Ammon's horn (tissue), 1 donor: ENCODE results near the gene LEPROT.

Source experiments
- DNase-seq: peaks from one replicate; pipeline ENCODE4 v3.0.0-alpha.2; 2016; ENCODE audit warnings: low spot score

The LEPROT gene

DNA sequence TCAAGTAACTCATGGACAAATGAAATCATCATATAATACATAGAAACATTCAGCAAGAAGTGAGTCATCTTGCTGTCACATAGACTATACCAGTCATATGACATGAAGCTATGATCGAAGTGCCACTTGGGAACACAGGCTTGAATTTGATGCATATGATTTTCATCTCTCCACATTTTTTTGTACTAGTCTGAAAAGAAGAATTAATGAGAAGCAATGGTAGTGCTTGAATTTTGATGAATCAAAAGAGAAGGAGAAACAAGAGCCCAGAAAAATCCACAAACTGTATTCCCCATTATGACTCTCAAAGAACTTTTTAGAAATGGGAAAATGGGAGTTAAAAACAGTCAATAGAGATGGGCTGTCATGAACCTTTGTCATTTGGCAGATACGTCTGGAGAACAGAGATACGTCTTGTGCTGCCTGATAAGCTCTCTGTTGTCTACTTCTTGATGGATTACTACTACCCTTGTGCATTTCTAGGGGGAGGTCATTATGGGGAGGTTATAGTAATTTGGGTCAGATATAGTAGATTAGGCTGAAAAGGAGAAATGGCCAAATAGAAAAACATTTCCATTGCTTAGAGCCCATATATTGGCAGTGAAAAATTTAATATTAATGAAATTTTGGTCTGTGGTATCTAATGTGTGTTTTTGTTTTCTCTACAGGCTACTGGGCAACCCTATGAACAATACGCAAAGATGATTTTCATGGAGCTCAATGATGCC is 8.0 kb upstream of the LEPROT start:
- DNase-seq: no peak

DNA sequence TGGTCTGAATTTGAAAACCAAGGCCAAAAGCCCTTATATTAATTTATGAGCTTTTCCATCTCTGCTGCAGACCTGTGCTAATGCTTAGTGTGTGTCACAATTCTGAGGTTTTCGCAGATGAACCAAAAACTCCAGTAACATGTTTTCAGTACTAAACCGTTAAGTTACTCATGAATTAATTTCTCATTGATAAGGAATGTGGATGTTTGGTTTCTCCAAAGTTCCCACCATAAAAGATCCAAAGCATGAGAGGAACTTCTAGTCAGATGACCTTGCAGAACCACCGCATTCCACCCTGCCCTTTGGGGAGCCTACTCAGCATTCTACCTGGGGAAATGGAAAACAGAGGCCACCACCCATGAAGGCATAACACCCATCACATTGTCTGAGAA is 7.5 kb upstream of the LEPROT start:
- no peak for DNase-seq

DNA sequence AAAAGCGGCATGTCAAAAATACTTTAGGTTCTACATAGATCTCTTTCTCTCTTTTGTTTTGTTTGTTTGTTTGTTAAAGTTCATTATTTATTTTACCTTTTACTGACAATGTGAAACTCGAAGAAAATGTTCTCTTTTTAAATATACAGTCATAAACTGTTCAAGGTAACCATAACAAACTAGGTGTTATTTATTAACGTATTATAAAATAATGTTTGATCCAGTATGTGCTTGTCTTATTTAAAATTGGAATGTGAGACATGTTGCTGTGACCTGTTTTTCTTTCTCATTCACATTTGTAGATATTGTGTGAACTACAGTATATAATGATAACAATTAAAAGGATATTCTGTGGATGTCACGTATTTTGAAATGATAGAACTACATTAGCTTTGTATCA is 5.9 kb upstream of the LEPROT start:
- no peak for DNase-seq

DNA sequence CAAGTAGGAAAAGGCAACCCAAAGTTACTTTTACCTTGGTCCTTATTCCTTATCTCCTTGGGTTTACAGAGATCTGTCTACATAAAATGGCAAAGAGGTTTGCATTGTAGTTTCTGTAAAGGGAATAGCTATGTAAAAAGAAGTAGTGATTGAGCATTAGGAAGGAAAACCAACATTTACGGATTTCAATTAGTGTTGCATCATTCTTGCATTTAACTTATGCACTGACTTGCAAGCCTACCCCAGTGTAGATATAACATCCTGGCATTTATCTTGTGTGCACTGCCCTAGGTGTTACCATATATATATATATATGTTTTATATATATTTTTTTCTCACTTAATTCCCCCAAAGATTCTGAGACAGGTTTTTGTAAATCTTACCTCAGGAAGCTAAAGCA is 3.7 kb upstream of the LEPROT start:
- DNase-seq: no peak

DNA sequence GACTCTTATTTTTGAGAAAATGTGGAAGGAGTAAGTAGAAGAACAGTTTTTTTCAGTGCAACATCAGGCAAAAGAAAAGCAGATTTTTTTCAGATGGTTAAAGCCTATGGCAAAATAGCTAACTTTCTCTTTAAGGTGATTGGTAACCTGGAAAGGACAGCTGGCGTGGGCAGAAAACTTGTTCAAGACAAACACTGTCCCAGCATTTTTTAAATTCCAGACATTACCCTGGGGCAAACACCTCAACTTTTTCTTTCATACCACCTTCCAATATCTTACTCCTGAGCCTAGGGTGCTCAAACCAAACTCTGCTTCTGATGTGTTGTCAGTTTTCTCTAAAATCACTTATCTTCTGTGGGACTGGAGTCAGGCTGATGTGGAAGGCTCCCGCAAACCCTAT is 2.7 kb upstream of the LEPROT start:
- no peak for DNase-seq

DNA sequence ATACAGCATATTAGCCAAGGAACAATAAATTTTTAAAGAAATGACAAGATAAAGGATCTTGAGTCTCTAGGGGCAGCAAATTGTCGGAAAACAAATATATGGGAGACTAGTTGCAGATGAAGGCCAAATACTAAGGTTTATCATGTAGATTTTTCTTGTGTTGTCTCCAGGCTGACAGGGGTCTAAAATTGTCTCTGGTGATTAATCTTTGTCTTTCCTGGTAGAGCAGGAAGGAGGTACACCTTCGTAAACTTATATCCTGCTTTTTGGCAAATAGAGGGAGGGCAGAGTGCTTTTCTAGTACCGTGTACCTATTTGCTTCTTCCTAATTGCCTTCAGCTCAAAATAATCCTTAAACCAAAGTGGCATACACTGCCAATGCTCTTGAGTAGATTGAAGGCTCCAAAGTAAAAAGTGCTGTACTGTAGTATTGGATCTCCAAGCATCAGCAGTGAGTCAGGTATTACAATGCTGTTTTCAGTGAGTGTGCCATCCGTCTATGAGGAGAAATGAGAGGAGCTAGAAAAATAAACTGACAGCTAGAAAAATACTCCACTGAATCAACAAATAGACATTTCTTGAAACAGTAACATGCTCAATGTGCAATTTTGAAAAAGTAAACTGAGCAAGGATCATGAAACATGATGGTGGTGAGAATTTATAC is 1.8 kb upstream of the LEPROT start:
- DNase-seq: no peak

DNA sequence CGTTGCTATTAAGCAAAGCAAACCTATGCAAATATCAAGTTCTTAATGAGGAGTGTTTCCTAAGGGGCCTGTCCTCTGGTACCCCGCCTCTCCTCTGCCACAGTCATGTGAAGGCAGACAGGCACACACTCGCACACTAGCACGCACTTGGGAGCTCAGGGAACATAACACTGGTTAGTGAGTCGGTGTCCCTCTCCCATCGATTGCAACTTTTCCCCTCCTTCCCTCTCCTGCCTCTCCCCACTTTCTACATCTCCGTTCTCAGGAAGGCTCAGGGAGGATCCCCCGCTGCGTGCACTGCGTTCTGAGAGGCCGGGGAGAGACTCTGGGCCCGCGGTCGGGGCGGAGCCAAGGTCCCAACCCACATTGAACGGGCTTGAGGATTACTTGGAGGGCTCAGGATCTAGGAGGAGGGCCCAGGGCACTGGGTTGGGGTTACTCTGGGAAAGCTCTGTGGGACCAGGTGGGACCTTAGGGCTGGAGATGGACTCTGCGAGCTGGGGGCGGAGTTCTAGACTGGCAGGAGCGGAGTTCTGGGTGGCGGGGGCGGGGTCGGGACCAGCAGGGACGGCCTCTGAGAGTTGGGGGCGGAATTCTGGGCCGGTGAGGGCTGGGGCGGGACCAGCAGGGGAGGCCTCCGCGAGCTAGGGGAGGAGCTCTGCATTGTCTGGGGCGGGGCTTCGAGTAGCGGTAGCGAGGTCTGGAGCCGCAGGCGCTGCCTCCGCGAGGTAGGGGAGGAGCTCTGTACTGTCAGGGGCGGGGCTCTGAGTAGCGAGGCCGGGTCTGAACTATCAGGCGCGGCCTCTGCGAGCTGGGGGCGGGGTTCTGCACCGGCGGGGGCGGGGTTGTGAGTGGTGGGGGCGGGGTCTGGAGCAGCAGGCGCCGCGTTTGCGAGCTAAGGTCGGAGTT is 533 bp upstream of the LEPROT start:
- DNase-seq: peak; percentile 99

DNA sequence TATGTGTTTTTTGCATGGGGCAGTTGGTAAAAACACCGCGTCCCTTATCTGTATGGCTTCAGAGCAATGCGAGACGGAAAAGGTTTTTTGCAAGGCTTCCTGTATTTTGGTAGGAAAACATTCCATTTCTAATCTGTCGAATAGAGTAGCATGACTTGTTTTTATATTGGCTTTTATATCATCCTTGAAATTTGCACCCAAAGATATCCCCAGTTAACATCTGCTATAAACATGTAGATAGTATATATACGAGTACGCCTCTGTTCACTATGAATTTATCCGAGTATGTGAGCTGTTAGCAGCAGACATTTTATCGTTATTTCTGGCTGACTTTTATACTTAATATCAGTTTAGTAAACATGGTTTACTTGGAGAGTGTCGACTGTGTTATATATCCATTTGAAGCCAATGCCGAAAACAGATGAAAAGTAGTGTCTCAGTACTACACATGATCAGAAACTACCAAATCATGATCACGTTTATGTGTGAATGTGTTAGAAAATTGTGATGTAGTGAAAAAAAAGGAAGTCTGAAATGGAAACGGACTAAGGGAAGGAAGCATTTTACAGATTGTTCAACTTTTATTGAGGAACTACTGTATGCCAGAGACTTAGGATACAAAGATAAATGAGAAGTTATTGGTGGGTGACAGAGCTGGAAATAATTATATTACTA is 1.0 kb downstream of the LEPROT start:
- DNase-seq: no peak

DNA sequence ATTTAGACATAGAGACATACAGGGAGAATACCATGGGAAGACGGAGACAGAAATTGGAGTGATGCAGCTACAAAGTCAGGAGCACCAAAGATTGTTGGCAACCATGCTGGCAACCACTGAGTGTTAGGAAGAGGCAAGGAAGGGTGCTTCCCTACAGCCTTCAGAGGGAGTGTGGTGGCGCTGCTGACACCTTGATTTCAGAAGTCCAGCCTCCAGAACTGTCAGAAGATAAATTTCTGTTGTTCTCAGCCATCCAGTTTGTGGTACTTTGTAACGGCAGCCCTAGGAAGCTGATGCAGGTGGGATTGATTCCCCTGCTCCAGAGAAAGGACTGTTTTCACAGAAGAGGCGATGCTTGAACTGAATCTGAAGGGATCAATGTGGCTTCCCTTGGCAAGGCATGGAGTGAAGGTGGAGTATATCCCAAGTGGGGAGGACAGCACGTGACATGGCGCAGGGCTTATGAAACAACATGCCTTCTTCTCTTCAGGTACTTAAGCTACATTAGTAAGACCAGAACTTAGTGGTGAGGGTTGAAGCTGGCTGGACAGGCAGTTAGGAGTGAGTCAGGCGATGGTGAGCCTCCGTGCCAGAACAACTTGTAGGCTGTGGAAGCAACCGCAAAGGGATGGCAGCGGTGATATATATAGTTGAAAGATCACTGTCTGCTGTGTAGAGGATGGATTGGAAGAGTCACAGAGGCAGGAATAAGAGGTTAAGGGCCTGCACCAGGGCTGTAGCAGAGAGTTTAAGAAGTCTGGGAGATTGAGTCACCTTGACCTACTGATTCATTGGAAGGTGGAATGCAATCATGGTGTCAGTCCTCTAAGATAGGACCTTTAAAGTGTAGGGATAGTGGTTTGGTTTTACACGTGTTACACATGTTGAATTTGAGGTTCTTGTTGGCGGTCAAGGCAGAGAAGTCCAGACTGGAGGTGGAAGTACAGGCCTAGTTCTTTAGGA is 2.1 kb downstream of the LEPROT start:
- DNase-seq: no peak

DNA sequence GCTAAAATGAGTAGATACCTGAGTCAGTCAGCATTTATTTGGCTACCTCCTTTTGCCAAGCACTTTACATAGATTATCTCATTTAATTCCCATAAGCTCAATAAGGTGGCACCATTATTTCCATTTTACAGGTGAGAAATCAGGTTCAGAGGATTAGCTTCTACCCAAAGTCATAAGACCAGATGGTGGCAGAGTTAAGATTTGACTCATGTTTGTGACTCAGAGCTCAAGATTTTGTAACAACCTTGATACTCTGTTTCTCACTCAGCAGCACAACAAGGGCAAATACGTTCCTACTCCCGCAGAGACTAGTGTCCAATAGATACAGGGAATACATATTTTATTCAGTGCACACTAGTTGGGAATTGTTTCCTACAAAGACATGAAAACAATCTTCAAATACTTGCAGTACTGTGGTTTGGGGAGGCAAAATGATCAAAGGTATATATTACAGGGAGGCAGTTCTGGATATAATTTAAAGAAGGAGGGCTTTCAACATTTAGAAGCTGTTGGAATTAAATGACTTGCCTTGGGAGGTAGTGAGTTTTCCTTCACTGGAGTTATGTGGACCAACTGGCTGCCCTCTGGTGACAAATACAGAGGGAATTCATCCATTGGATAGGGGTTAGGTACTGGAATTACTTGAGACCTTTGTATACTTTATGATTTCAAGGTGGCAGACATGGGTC is 3.6 kb downstream of the LEPROT start:
- no peak for DNase-seq

DNA sequence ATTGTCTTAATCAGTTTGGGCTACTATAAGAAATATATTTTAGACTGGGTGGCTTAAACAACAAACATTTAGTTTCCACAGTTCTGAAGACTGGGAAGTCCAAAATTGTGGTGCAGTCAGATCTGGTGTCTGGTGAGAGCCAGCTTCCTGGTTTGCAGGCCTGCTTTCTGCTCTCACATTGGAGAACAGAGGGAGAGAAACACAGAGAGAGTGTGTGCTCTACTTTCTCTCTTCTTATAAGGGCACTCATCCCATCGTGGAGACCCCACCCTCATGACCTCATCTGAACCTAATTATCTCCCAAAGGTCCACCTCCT is 4.1 kb downstream of the LEPROT start:
- no peak for DNase-seq

DNA sequence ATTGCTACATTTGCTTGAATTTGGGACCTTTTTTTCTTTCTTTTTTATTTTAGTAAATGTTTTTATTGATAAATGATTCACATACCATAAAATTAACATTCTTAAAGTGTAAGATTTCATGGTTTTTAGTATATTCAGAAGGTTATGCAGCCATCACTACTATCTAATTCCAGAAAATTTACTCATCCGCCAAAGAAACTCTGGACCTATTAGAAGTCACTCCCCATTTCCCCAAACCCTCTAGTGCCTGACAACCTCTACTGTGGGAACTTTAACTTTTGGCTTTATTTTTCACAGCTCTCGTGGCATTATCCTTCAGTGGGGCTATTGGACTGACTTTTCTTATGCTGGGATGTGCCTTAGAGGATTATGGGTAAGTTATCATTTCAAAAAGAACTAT is 4.5 kb downstream of the LEPROT start:
- DNase-seq: no peak

DNA sequence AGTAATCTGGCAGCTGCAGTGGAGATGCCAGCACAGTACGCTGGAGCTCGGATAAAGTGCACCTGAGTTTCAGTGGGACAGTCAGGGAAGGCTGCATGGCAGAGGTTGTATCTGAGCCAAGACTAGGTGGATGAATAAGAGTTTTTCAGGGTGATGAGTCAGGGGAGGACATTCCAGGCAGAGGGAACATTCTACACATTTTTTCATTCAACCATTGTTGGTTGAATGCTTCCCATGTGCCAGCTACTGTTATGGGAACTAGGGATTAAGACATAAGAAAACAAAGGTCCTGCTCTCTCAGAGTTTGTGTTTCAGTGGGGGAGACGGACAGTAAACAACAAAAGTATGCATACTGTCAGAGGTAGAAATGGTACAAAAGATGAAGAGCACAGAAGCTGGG is 5.2 kb downstream of the LEPROT start:
- no peak for DNase-seq

DNA sequence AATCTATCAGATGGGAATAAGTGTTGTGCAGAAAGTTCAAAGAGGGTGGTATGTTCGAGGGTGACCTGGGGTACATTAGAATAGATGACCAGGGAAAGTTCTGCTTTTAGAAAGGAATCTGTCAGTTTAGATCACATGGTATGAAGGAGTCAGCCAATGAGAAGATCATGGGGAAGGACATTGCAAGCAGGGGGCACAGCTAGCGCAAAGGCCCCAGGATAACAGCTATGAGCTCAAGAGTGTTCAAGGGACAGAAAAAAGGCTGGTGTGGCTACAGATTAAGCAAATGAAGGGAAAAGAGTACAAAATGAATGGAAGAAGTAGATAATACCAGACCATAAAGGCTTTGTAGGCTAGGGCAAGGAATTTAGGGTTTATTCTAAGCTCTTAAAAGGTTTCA is 8.6 kb downstream of the LEPROT start:
- DNase-seq: no peak

DNA sequence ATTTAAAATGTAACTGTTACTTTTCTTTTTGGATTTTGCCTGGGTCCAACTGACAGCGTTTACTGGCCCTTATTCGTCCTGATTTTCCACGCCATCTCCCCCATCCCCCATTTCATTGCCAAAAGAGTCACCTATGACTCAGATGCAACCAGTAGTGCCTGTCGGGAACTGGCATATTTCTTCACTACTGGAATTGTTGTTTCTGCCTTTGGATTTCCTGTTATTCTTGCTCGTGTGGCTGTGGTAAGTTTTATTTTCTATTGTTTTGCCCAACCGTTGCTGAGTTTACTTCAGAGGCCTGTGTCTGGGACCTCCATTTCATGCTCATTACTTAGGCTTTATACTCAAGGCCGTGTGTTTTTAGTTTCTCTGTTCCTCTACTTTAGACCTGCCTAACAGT is 9.3 kb downstream of the LEPROT start:
- no peak for DNase-seq

DNA sequence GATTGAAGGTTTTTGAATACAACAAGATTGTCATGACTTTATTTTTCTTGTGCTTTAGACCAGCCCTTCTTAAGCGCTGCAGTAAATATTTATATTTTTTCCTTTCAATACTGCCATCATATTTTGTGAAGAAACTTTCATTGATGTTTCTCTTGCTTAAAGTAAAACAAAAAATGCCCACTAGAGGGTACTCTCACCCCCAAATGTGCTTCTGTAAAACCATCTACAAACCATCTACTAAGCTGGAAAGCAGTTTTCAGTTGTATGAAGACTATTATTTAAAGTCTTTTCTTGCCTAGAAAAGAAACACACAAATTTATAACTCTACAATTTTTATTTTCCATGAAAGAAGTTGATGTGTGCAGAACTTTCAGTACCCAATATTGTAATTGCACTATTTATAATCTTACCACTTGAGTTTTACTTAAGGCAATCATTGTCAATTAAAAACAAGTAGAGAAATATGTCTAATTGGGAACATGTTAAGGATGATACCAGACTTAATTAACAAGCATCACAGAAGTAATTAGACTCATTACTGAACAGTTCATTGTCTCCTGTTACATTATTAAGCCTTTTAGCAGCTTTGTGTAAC is 10.7 kb downstream of the LEPROT start:
- DNase-seq: peak; percentile 50

DNA sequence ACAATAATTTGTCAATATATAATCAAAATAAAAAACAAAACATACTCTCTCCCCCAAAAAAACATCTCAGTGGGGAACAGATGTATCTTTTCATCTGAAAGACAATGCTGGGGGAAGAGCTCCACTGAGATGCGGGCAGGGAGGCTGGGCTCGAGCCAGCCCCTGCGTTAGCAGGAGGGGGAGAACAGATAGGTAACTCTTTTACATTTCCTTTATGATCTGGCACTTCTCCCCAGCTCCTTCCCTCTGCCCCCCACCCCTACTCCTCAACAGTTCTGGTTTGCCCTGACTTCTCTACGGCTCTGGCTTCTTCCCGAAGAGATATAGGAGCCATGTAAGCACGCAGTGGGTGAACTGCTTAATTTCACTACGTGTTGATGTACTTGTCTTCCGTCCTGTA is 12.4 kb downstream of the LEPROT start:
- no peak for DNase-seq

DNA sequence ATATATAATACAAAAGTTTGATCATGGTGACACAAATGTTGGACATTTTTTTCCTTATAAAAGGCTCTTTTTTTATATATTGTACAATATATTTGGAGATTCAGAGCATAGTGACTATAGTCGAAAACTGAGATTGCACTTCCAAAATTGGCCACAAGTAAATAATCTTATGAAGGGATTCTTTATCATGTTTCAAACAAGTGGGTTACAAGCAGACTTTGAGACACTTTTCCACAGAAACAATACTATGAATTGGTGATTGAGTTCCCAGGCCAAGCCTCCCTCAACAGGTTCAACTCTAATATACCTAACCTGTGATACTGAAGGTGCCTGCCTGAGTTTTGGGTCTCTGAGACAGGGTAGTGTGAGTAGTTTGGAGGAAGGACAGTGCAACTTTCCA is 13.8 kb downstream of the LEPROT start:
- no peak for DNase-seq

DNA sequence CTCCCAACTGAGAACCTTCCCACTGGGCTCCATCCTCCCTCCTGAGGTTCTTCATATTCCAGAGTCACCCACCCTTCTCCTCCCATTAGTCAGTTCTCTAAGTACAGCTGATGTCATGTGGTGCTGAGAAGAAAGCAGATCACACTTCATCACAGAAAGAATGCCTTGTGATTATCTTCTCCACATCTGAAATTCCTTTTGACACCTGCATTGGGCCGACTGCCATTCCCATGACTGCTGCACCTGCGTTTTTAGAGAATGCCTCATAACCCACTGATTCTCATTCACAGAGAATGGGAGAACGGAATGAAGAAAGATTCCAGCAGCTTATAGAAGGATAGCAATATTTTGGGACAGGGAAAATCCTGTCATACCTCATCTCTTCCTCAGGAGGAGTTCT is 14.3 kb downstream of the LEPROT start:
- no peak for DNase-seq

DNA sequence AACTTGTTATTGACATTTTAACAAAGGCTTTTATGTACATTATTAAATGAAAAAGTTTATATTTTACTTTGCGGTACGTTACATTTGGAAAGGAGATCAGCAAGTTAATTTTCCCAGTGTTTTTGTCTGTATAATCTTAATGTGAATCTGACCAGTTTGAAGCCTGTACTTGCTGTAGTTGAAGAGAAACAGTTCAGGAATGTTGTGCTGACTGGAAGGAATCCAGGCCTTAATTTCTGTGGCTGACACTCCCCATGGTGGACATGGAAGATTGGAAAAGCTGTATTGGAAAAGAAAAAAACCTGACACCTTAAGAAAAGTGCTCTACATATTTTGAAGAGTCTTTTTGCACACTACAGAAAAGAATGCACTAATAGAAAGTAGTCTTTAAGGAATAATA is 15.5 kb downstream of the LEPROT start:
- DNase-seq: no peak
